ENCODE data around the gene EPS8L2.

The EPS8L2 gene

DNA sequence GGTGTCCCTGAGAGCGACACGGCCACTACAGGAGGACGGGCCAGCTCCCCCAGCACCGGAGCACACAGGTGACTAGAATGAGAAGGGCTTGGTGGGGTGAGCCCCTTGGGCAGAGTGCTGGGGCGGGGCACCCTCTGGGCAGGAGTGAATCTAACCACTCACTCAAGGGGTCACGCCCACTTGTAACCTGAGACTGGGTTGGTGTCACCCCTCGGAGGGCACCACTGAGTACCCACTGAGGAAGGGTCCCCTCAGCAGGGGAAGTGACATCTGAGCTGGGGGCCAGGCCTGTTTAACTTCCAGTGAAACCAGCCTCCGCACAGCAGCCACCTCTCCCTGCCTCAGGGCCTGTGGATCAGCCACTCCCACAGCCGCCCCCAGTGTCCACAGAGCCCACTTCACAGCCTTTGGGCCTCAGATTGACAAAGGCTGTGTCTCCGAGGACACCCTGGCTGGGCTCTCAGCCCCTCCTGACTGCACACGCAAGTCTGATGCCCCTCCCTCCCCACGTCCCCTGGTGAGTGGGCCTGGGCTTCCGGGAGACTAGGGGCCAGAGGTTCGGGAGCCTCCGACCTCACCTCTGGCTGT is 65.7 kb downstream of the EPS8L2 start:
- DNase-seq (ENCODE audit: insufficient read length, low spot score) (no peak), FAIRE-seq (no peak)
- TF ChIP-seq POLR2A (IDR thresholded peaks at IDR 0.05; ENCODE audit: low read depth, low read length), result no peak

DNA sequence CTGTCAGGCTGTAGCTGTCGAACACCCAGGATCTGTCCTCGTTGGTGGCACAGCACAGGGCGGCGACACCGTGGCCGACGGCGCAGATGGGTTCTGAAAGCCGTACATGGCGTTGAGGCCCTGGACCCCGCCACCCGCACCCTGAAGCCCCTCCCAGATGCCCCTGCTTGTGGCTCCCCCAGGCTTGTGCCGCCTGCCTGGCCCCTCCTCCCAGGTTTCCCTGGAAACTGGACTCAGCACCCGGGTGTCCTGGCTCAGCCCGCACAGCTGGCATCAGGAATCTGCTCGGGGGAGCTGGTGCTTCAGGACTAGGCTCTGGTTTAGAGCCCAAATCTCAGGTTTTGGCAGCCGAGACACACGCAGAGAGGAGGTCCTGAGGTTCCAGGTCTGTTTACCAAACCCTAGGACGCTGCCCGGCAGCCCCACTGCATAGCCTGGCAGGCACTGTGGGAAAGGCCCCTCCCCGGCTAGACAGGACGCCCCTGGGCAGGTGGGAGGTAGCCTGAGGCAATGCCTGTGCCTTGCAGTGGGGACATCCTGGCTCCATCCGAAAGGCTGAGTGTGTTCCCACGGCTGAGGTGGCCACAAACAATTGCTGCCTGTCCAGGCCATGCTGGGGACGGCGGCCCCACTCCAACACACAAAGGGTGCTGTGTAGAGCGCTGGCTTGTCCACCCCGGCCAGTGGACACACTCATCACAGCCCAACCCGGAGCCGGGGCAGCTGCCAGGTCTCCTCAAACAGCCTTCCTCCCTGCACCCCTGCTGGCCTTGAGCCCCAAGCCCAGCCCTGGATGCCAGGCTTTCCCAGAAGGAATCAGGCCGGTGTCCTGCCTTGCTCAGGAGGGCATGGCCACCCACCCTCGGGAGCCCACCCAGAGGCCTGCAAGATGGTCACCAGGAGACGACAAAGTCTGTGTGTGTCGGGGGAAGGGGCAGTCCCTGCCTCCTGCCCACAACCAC is 66.7 kb downstream of the EPS8L2 start:
- TF ChIP-seq POLR2A (IDR thresholded peaks at IDR 0.05; ENCODE audit: low read depth, low read length), result no peak
- FAIRE-seq, result no peak
- DNase-seq (ENCODE audit: insufficient read length, low spot score), result no peak

DNA sequence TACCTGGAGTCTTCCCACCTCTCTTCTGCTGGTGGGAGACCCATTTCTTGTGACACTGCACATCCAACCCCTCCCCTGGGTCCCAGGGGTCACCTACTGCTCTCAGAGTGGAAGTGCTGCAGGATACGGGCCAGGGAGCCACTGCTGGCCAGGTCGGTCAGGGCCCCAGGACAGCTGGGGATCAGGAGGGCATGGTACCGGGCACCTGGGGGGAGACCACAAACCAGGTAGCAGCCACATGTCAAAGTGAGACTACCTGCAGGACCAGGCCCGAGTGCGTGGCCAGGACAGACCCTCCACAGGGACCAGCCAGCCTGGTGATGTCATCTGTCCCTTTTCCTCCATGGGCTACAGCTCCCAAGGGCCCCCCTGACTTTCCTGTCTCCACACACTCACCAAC is 67.4 kb downstream of the EPS8L2 start:
- TF ChIP-seq POLR2A (IDR thresholded peaks at IDR 0.05; ENCODE audit: low read depth, low read length), result no peak
- no peak for FAIRE-seq
- no peak for DNase-seq (ENCODE audit: insufficient read length, low spot score)

DNA sequence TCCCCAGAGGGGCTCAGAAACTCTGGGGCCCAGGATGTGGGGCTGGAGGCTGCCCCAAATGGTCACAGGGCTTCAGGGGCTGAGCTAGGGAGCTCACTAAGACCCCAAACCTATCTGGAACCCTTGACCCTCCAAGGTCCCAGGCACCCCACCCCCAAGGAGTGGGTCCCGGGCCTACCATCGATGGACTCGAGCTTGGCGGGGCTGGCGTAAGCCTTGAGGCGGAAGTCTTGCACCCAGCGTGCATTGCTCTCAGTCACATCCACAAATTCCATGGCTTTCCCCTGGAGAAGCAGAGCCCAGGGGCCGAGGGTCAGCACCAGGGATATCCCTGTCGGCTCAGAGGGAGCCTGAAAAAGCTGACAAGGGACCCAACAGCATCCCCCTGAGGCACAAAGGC is 67.8 kb downstream of the EPS8L2 start:
- no peak for DNase-seq (ENCODE audit: insufficient read length, low spot score)
- TF ChIP-seq POLR2A (IDR thresholded peaks at IDR 0.05; ENCODE audit: low read depth, low read length), result no peak
- FAIRE-seq, result no peak

DNA sequence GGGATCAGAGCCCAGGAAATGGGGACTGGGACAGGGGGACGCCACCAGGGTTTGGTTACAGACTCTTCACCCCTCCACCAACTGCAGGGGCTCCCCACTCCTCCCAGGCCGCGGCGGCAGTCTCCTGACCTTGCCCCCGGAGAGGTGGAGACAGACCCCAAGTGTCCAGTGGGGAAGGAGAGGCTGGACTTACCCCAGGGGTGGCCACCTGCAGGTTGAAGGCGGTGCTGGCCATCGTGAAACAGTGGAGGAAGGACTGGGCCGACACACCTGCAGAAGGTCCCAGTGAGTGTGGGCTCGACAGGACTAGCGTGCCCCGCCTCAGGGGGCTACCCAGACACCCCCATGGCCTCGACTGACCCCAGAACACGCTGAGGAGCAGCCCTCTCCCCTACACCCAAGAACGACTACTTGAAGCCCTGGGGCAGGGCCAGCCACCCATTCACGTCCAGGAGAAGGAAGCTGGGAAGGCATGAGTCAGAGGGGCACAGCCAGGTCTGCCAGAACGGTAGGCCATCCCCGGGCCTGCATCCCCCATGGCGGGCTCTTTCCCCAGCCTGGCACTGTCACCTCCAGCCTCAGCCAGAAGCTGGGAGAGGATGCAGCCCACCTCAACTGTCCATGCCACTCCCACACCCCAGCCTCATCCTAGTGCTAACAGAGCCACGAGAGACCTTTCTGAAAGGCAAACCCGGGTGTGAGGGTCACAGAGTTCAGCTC is 69.0 kb downstream of the EPS8L2 start:
- DNase-seq (ENCODE audit: insufficient read length, low spot score) (no peak), FAIRE-seq (no peak)
- no peak for TF ChIP-seq POLR2A (IDR thresholded peaks at IDR 0.05; ENCODE audit: low read depth, low read length)

DNA sequence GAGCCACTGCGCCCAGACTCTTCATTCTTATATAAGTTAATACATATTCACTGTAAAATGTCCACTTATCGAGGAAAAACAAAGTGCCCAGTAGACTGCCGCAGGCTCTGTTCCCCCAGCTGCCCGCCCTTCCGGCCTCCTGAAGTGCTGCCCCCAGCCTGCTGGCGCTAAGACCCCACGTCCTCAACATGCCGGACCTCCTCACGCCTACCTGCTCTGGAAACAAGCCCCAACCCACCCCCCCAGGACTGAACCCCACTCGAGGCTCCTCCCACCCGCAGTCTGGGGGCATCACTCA is 70.2 kb downstream of the EPS8L2 start:
- DNase-seq (ENCODE audit: insufficient read length, low spot score) (no peak), FAIRE-seq (no peak)
- no peak for TF ChIP-seq POLR2A (IDR thresholded peaks at IDR 0.05; ENCODE audit: low read depth, low read length)

DNA sequence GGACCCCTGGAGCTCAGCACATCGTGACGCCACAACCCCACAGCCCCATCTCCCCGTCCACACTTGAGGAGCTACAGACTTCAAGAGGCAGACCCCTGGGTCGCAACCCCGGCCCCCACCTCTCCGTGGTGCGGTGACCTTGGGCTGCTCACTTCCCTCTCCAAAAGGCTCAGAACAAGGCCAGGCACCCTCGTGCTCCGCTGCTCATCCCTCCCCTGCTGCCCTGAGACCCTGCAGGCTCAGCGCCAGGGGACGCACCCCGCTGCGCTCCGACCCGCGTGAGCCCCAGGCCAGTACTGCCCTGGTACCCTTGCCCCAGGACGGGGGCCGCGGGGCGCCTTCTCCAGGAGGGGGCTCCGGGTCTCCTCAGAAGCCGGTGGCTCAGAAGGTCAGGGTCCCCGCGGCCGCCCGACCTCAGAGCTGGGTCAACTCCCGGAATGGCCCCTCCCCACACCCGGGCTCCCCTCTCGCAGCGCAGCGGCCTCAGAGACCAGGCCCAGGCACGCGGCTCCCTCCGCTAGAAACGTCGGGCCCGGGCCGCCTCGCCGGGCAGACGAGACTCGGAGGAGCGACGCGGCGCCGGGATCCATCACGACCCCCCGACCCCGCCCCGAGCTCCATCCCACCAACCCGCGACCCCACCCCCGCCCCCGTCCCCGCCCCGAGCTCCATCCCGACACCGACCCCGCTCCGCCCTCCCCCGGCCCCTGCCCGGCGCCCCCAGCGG is 70.7 kb downstream of the EPS8L2 start:
- no peak for DNase-seq (ENCODE audit: insufficient read length, low spot score)
- TF ChIP-seq POLR2A (IDR thresholded peaks at IDR 0.05; ENCODE audit: low read depth, low read length), result no peak
- FAIRE-seq, result no peak

Data from H54 (cell line).